ENCODE data around the gene RIOK1.

Gene RIOK1

DNA sequence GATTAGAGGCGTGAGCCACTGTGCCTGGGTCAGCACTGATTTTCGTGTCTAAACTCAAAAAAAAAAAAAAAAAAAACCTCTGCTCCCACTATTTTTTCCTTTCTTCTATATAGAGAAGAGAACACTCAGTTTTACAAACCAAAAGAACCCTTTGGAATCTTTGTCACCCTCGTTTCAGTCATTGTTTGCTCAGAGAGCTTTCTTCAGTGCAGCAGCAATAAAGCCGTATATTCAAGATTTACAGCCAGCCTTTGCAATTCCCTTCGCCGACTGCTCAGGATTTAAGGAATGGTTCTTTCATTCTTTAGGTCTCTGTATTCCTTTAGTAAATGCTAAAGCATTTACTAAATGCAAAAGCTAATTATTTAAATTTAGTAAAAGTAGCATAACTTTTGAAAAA is 20.1 kb downstream of the RIOK1 start:
- no peak for DNase-seq (ENCODE audit: low read depth)

DNA sequence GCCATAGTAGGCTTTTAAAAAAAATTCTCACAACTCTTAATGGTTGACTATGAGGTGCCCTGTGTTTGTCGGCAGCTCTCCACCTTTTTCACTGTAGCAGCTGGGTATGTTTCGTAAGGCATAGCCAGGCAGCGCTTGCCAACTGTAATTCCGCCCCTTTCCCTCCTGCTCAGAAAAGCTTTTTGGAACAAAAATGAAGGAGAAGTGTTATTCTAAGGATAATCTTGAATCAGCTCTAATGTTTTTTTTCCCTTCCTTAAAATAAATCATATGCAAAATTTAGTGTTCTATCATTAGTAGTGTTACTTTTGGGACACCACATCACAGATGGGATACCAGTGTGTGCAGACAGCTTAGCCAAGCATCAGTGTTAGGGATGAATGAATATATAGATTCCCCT is 21.2 kb downstream of the RIOK1 start:
- DNase-seq (ENCODE audit: low read depth), result no peak

- DNase-seq (ENCODE audit: low read depth), result no peak
Measured at GRCh38 chr6:7411328-7411727, 21.7 kb downstream of the RIOK1 start.

GRCh38 chr6:7413151-7413823 is 23.7 kb downstream of the RIOK1 start:
- DNase-seq (ENCODE audit: low read depth), result no peak

DNA sequence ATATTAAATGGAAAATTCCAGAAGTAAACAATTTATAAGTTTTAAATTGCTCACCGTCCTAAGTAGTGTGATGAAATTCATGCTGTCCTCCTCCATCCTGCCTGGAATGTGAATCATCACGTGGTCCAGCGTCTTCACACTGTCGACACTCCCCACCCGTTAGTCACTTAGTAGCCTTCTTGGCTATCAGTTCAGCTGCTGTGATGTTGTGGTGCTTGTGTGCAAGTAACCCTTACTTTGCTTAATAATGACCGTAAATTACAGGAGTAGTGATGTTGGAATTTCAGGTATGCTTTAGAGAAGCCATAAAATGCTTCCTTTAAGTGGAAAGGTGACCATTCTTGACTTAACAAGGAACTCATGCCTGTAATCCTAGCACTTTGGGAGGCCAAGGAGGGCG is 25.2 kb downstream of the RIOK1 start:
- no peak for DNase-seq (ENCODE audit: low read depth)

DNA sequence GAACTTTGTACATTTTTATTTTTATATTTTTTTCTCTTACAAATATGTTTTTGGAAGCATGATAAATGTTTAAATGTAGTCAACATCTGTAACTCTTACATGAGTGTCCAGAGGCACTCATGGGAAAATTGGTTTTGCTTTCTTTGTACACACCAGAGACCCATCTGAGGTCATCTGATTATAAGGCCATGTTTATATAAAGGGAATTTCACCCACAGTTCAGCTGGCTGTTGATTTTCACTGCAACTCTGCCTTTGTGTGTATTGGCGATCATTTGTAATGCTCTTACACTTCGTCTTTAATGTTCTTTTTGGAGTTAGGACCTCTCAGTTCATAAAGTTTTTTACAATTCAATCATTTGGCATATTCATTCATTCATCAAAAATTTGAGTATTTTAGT is 28.1 kb downstream of the RIOK1 start:
- no peak for DNase-seq (ENCODE audit: low read depth)

DNA sequence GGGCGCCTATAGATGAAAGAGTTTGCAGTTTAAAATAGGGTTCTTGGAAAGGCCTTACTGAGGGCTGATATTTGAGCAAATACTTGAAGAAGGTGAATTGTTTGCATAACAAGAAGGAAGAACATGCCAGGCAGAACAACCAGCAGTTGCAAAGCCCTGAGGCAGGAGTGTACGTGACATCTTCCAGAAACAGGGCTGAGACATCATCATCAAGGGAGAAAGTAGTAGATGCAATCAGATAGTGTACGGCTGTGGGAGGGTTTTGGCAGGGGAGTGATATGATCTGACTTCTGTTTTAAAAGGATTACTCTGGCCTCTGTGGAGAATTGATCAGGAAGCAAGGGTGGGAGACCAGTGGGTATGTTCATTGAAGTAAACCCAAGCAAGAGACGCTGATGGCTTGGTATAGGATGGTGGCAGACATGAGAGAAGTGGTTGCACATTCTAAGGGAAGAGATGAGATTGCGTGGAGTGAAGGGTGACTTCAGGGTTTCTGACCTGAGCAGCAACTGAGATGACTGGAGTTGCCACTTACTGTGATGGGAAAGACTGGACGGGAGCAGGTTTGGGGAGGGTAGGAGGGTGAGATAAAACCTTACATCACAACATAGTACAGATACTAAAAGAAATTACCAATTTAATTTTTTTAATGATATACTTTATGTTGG is 28.8 kb downstream of the RIOK1 start:
- no peak for DNase-seq (ENCODE audit: low read depth)

GRCh38 chr6:7419065-7419464 is 29.5 kb downstream of the RIOK1 start:
- DNase-seq (ENCODE audit: low read depth), result no peak

DNA sequence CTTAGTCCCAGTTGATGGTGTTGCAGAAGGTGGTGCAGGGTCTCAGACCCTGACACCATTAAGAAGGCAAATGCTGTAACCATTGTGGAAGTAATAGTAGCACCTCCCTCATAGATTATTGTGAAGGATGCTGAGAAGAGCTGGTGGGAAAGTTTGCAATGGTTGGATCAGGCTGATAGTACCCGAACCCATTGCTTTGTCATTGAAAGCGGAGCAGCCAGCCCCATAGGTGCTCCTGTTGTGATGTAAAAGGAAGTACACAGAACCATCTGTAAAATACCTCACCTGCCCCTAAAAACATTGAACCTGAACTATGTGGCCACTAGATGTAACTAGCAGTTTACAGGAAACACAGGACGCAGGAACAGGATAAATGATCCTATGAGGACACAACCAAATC is 31.5 kb downstream of the RIOK1 start:
- DNase-seq (ENCODE audit: low read depth), result no peak

- no peak for DNase-seq (ENCODE audit: low read depth)
Measured at GRCh38 chr6:7424058-7424457, 34.5 kb downstream of the RIOK1 start.

DNA sequence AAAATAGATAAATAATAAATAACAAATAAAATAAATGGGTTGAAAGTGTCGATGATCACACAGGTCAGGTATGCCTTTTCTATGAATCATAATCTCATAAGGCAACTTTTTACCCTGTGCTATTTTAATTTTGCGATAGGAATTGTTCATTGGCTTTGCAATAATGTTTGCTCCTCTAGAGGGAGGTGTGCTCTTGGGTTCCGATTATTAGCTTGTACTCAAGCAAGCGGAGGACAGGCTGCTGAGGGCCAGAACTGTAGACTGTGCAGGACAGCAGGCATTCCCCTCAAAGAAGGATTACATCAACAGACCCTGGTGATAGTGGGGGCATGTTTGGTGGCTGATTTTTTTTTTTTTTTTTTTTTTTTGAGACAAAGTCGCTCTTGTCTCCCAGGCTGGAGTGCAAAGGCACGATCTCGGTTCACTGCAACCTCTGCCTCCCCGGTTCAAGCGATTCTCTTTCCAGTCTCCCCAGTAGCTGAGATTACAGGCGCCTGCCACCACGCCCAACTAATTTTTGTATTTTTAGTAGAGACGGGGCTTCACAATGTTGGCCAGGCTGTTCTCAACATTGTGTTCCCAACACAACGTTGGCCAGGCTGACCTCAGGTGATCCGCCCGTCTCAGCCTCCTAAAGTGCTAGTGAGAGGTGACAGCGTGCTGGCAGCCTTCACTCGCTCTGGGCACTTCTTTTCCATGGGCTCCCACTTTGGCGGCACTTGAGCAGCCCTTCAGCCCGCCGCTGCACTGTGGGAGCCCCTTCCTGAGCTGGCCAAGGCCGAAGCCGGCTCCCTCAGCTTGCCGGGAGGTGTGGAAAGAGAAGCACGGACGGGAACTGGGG is 35.6 kb downstream of the RIOK1 start:
- no peak for DNase-seq (ENCODE audit: low read depth)

DNA sequence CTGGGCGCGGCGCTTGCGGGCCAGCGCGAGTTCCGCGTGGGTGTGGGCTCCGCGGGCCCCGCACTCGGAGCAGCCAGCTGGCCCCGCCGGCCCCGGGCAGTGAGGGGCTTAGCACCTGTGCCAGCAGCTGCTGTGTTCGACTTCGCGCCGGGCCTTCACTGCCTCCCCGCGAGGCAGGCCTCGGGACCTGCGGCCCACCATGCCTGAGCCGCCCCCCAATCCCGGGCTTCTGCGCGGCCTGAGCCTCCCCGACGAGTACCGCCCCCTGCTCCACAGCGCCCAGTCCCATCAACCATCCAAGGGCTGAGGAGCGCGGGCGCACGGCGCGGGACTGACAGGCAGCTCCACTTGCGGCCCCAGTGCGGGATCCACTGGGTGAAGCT is 36.2 kb downstream of the RIOK1 start:
- no peak for DNase-seq (ENCODE audit: low read depth)

DNA sequence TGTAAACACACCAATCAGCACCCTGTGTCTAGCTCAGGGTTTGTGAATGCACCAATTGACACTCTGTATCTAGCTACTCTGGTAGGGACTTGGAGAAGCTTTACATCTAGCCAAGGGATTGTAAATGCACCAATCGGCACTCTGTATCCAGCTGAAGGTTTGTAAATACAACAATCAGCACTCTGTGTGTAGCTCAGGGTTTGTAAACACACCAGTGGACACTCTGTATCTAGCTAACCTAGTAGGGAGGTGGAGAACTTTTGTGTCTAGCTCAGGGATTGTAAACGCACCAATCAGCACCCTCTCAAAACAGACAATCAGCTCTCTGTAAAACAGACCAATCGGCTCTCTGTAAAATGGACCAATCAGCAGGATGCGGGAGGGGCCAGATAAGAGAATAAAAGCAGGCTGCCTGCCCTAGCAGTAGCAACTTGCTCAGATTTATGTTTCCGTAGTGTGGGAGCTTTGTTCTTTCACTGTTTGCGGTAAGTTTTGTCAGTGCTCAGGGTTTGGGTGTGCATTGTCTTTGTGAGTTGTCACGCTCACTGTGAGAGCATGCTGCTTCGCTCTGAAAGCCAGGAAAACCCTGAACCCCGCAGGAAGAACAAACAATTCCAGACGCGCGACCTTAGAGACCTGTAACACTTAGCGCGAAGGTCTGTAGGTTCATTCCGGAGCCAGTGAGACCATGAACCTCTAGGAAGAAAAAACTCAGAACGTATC is 37.0 kb downstream of the RIOK1 start:
- no peak for DNase-seq (ENCODE audit: low read depth)

DNA sequence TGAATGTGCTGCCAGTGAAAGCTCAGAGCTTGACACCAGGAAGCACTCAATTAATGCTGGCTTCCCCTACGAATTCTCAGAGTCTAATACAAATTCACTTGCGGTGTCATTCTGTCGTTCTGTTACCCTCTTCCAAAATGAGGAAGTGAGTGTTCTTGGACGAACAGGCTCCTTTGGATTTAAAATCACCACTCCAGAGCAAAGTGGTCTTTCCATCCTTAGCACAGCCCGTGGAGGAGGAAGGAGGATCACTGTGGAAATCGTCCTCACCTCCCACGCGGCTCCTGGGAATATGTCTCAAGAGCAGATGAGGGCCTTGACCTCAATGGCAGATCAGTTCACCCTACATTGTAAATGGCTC is 41.7 kb downstream of the RIOK1 start:
- no peak for DNase-seq (ENCODE audit: low read depth)

DNA sequence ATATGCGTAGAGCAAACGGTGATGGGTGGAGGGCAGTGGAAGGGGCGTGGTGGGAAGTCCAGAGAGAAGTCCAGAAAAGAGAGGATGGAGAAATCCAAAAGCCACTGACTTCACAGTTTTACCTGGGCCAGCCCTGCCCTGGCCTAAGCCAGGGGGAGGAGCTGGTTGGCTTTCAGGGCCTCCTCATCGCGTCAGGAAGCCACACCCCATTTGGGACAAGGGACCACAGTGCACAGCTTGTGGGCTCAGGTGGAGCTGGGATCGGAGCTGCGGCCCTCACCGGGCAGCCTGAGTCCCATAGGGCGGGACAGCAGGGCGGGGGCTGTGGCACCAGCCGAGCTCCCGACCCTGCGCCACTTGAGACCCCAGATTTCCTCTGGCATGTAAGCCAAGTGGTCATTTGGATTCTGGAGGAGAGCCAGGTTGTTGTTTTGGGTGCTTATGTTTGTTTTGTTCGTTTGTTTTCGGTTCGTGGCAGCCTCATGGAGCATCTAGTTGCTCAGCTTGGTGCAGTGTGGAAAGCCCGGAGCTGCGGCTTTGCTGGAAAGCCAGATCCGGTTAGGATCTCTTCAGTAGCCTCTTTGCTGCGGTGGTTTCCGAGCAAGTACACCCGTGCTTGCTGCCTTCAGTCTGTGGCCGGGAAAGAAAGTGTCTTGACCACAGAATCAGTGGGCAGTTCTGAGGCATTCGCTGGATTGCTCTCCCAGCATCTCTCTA is 42.2 kb downstream of the RIOK1 start:
- no peak for DNase-seq (ENCODE audit: low read depth)

GRCh38 chr6:7432391-7433120 is 42.9 kb downstream of the RIOK1 start:
- DNase-seq (ENCODE audit: low read depth), result no peak

DNA sequence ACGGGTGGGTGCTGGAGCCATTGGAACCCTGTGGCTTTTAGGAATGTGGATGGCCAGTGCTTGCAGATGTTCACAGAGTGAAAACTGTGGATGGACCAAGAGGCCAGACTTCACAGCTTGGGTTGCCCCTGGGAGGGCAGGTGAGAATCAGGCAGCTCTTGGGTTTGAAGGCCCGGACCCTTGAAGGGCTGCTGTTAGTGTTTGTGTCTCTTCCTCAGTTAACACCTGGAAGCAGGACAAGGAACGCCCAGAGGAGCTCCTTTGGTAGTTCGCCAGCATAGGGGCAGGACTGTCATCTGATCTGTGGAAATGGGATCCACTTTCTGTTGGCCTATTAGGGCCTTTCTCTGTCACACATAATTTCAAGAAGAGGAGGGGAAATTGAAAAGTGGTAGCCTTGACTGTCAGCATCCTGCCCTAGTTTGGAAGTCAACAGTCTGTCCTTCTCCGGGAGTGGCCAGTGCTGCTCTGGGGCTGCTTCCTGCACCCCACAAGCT is 43.6 kb downstream of the RIOK1 start:
- DNase-seq (ENCODE audit: low read depth), result no peak

- DNase-seq (ENCODE audit: low read depth), result no peak
Measured at GRCh38 chr6:7434672-7435071, 45.1 kb downstream of the RIOK1 start.

GRCh38 chr6:7438011-7438410 is 48.4 kb downstream of the RIOK1 start:
- DNase-seq (ENCODE audit: low read depth), result no peak

GRCh38 chr6:7439228-7439627 is 49.6 kb downstream of the RIOK1 start:
- no peak for DNase-seq (ENCODE audit: low read depth)

DNA sequence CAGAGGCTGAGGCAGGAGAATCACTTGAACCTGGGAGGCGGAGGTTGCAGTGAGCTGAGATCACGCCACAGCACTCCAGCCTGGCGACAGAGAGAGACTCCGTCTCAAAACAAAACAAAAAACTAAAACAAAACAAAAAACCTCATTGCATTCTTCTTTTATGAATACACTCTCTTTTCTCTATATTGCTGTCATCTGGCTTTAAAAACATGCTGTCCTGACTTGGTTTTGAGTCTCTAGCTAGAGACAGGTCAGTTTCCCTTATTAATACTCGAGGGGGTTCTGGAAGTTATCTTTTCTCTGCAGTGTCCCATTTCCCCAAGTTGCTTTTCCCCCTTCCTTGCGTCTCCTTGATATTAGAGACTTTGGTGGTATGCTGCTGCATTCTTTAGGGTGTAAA is 50.9 kb downstream of the RIOK1 start:
- DNase-seq (ENCODE audit: low read depth), result no peak
